ENCODE data around the gene TAOK2. TPM values are rescaled to one million over a fixed set of nuclear protein-coding genes. Genes with fewer than 3 reads are reported as not detected.
"Not testable (repeated sequence)": the region's sequence is repeated elsewhere in the genome, so short reads cannot be mapped to it uniquely, and the experiment has no call there.

TAOK2 gene
- total RNA-seq, 1 experiment from 2014 or later = 39.9 TPM

DNA sequence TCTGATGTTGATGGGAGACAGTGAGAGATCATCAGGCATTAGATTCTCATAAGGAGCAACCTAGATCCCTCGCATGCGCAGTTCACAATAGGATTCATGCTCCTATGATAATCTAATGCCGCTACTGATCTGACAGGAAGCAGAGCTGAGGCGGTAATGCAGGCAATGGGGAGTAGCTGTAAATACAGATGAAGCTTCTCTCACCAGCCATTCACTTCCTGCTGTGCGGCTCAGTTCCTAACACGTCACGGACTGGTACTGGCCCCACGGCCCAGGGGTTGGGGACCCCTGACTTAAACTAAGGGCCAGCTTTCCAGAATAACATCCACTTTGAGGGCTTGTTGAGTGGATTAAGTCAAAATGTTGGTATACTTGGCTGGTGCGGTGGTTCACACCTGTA is 14.4 kb upstream of the TAOK2 start:
- no peak overlapping the region for H3K4me3 ChIP-seq (ENCODE audit: insufficient read depth, low read depth, low read length)
- no peak for DNase-seq
- H3K36me3 ChIP-seq (replicated peaks; ENCODE audit: control insufficient read depth, insufficient read depth, low read length) = no peaks in the 10 kb centered on the region
- H3K27me3 ChIP-seq (ENCODE audit: control insufficient read depth, insufficient read depth, low read length) = no peaks in the 10 kb centered on the region

DNA sequence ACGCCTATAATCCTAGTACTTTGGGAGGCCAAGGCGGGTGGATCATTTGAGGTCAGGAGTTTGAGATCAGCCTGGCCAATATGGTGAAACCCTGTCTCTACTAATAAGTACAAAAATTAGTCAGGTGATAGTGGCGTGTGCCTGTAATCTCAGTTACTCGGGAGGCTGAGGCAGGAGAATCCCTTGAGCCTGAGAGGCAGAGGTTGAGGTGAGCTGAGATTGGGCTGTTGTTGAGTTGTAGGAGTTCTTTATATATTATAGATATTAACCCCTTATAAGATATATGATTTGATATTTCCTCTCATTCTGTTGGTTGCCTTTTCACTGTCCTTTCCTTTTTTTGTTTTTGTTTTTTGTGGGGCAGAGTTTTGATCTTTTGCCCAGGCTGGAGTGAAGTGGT is 13.8 kb upstream of the TAOK2 start:
- H3K36me3 ChIP-seq (replicated peaks; ENCODE audit: control insufficient read depth, insufficient read depth, low read length); H3K27me3 ChIP-seq (ENCODE audit: control insufficient read depth, insufficient read depth, low read length); H3K4me3 ChIP-seq (ENCODE audit: insufficient read depth, low read depth, low read length); DNase-seq: not testable (repeated sequence)

DNA sequence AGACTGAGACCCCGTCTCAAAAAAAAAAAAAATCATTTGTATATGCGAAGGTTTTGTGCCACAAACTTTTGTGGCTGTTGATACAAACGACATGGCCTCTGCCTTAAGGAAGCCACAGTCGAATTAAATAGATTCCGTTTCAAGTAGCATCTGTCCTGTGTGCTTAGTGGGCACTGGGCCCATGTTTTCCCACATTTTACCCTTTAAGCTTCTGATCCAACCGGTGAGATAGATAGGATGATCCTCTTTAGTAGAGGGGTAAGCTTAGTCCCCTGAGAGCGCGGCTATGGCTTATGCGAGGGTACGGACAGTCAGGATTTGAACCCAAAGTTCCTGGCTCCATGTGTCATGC is 12.6 kb upstream of the TAOK2 start:
- Histone ChIP-seq H3K4me3 (ENCODE audit: insufficient read depth, low read depth, low read length) (peak overlapping the region; percentile 80), H3K36me3 (replicated peaks; ENCODE audit: control insufficient read depth, insufficient read depth, low read length) (no peaks in the 10 kb centered on the region), H3K27me3 (ENCODE audit: control insufficient read depth, insufficient read depth, low read length) (no peaks in the 10 kb centered on the region)
- no peak for DNase-seq

DNA sequence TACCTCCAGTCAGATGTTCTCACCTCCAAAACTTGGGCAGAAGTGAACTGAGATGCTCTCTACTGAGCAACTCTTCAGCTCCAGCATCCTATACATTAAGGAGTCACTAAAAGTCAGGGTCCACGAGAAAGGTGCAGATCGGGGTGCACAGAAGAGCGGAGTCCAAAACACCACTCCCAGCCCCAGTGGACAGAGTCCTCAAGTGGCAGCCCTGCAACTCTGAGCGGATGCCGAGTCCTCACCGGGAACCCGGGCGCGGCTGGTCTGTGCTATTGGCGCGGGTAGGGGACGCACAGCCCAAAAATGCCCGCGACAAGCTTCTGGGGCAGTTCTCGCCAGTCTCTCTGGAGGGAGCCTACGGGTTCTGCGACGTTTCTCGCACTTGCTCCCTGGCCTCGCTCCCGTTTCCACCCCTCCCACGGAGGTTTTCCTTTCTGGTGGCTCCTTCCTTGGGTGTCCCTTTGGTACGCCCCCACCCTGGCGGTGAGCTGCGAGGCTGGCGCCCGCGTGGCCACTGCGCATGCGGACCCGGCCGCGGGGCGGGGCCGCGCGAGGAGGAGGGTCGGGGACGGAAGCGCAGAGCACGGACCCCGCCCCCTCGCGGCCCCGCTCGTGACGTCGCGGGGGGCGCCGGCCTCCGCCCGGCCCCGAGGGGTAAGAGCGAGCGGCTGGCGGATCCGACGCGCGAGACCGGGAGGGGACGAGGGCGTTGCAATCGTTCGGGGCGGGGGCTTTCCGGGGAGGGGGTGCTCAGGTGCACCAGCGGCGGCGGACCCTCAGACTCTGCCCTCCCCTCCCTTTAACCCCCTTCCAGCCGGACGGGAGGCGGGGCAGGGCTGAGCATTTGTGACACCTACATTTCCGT is 12.0 kb upstream of the TAOK2 start, which contains the start of gene TMEM219:
Gene TMEM219, plus strand, starts transcription at position 601 of the 865 bp plus-strand sequence. CDS start 1,065 bp downstream, outside the sequence.
- Histone ChIP-seq H3K36me3 (replicated peaks; ENCODE audit: control insufficient read depth, insufficient read depth, low read length) (no peaks in the 10 kb centered on the region), H3K27me3 (ENCODE audit: control insufficient read depth, insufficient read depth, low read length) (no peaks in the 10 kb centered on the region), H3K4me3 (ENCODE audit: insufficient read depth, low read depth, low read length) (peak within 1 kb of the TSS; percentile 80)
- peak; percentile 99 for DNase-seq

DNA sequence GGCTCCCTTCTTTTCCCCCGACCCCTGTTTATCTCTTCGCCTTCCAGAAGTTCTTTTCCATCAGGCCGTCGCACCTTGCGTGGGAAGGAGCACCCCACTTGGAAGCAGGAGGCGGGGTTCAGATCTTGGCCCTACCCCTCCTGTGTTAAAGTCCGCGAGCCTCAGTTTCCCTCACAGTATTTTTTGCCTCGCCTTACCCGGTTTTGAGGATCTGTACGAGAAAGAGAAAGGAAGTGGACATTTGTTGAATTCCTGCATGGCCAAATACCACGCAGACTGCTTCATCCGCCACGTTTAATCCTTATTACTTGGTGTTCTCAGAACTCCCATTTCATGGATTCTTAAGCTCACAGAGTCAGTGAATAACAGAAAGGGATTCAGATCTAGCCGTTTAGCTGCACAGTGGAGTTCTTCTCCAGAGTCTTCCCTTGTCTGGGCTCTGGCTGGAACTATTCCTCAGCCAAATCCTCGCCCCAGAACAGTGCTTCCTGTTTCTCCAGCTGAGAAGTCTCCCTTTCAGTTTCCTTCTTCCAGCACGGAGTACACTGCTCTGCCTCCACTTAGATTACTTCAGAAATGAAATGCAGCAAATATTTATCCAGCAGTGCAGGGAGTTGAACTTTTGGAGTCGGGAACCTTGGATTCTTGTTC is 11.2 kb upstream of the TAOK2 start:
- Histone ChIP-seq H3K36me3 (replicated peaks; ENCODE audit: control insufficient read depth, insufficient read depth, low read length) (no peaks in the 10 kb centered on the region), H3K4me3 (ENCODE audit: insufficient read depth, low read depth, low read length) (peak overlapping the region; percentile 80), H3K27me3 (ENCODE audit: control insufficient read depth, insufficient read depth, low read length) (no peaks in the 10 kb centered on the region)
- peak; percentile 56 for DNase-seq

DNA sequence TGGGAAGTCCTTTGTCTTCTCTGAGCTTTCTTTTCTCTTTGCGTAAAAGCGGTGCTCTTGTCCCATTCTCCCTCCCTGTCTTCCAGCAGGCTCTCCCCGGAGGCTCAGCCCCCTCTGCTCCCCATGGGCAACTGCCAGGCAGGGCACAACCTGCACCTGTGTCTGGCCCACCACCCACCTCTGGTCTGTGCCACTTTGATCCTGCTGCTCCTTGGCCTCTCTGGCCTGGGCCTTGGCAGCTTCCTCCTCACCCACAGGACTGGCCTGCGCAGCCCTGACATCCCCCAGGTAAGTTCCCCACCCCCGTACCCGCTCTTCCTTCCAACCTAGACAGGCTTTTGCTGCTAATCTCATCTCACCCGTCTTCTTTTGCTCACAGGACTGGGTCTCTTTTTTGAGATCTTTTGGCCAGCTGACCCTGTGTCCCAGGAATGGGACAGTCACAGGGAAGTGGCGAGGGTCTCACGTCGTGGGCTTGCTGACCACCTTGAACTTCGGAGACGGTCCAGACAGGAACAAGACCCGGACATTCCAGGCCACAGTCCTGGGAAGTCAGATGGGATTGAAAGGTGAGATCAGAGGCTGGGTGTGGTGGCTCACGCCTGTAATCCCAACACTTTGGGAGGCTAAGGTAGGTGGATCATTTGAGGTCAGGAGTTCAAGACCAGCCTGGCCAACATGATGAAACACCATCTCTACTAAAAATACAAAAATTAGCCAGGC is 10.5 kb upstream of the TAOK2 start:
- no peak overlapping the region for H3K4me3 ChIP-seq (ENCODE audit: insufficient read depth, low read depth, low read length)
- no peaks in the 10 kb centered on the region for H3K27me3 ChIP-seq (ENCODE audit: control insufficient read depth, insufficient read depth, low read length)
- peaks cover 3% of the 10 kb centered on the region; the same call in 1 of the 2 replicates for H3K36me3 ChIP-seq (replicated peaks; ENCODE audit: control insufficient read depth, insufficient read depth, low read length)
- DNase-seq = peak; percentile 43

DNA sequence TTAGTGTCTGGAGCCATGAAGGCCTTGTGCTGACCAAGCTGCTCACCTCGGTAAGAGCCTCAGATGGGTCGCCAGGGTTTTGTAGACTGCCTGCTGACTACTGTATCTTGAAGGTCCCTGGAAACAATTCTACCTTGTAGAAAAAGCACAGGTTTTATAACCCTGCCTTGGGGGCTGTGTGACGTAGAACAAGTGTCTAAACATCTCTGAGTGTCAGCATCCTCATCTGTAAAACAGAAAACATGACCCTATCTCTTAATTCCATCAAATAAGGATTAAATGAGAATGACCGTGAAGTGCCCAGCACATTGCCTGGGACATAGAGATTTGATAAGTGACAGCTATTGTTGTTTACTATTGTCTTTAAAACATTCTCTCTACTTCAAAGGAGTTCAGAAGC is 5.5 kb upstream of the TAOK2 start:
- Histone ChIP-seq H3K4me3 (ENCODE audit: insufficient read depth, low read depth, low read length) (no peak overlapping the region), H3K36me3 (replicated peaks; ENCODE audit: control insufficient read depth, insufficient read depth, low read length) (peaks cover 15% of the 10 kb centered on the region), H3K27me3 (ENCODE audit: control insufficient read depth, insufficient read depth, low read length) (peaks cover 3% of the 10 kb centered on the region)
- DNase-seq = no peak

DNA sequence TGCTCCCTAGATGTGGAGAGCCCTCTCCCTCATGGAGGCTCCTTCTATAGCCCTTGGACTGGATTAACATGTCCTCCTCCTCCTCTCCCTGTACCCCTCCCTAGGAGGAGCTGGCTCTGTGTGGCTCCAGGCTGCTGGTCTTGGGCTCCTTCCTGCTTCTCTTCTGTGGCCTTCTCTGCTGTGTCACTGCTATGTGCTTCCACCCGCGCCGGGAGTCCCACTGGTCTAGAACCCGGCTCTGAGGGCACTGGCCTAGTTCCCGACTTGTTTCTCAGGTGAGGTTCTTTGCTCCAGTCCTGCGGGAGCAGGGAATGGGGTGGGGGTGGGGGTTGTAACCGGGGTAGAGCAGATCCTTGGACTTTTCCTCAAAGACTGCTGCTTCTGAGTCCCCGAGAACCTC is 2.4 kb upstream of the TAOK2 start:
- Histone ChIP-seq H3K36me3 (replicated peaks; ENCODE audit: control insufficient read depth, insufficient read depth, low read length) (peaks cover 15% of the 10 kb centered on the region), H3K4me3 (ENCODE audit: insufficient read depth, low read depth, low read length) (no peak overlapping the region), H3K27me3 (ENCODE audit: control insufficient read depth, insufficient read depth, low read length) (peaks cover 3% of the 10 kb centered on the region)
- no peak for DNase-seq

DNA sequence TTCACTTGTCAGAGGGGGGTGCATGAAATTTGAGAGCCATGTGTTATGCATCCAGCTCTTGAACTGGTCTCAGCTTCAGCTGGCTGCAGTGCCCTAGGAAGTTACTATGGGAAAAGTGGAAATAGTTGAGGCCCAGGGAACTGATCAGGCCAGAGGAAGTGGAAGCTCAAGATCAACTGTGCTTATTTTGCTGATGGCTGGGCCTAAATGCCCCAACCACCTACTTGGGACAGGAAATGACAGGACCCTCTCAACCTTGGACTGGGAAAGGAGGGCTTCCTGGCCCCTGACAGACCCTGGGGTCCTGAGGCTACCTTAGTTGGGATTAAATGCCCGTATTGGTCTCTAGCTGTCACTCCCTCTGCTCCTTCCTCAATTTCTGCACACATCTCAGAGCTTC is 1.2 kb upstream of the TAOK2 start:
- Histone ChIP-seq H3K27me3 (ENCODE audit: control insufficient read depth, insufficient read depth, low read length) (peaks cover 3% of the 10 kb centered on the region), H3K4me3 (ENCODE audit: insufficient read depth, low read depth, low read length) (no peak overlapping the region), H3K36me3 (replicated peaks; ENCODE audit: control insufficient read depth, insufficient read depth, low read length) (peaks cover 15% of the 10 kb centered on the region)
- DNase-seq = no peak

DNA sequence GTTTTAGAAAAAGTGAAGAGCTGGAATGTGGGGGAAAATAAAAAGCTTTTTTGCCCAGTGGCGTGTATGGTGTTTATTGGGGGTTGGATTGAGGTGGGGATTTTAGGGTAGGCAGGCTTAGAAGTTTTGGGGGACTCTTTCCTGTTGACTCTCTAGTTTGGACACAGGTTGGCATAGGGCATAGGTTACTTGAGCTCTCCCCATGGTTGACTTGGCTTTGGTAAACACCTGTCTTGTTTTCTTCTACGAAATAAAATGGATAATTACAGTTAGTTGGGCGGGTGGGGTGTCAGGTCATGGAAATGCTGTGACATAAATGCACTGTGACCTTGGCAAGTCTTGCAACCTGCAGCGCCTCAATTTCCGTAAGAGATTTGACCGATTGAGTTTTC is 680 bp upstream of the TAOK2 start:
- Histone ChIP-seq H3K36me3 (replicated peaks; ENCODE audit: control insufficient read depth, insufficient read depth, low read length) (peaks cover 16% of the 10 kb centered on the region), H3K27me3 (ENCODE audit: control insufficient read depth, insufficient read depth, low read length) (peaks cover 3% of the 10 kb centered on the region), H3K4me3 (ENCODE audit: insufficient read depth, low read depth, low read length) (no peak overlapping the region)
- no peak for DNase-seq

DNA sequence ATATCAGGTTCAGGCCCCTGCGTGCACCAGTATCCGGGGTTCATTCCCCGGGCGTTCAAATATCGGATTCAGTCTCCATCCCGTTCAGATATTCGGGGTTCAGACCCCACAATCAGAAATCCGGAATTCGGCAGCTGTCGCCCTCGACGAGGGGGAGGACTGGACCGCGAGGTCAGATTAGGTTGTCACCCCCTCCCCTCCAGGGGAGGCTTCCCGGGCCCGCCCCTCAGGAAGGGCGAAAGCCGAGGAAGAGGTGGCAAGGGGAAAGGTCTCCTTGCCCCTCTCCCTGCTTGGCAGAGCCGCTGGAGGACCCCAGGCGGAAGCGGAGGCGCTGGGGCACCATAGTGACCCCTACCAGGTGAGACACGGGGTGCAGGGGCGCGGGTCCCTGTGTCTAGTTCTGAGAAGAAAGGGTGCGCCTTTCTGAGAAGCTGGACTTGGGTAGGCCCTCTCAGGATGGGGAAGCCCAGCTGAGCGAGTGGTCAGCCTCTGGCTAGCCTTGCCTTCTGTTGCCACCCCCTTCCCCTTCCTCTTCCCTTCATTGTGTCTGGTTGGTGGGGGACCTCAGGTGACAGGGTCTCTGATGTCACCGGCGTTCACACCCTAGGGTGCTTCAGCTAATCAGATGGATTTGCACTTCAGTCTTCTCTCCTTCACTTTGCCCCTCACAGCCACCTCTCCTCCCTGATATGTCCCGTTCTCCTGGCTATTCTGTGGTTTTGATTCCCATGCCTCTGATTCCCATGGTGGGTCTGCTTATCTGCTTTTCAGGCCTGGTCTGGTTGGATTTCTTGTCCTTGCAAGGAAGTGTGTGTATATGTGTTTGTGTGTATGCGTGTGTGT is 844 bp downstream of the TAOK2 start:
- Histone ChIP-seq H3K36me3 (replicated peaks; ENCODE audit: control insufficient read depth, insufficient read depth, low read length) (peaks cover 23% of the 10 kb centered on the region), H3K27me3 (ENCODE audit: control insufficient read depth, insufficient read depth, low read length) (peaks cover 3% of the 10 kb centered on the region), H3K4me3 (ENCODE audit: insufficient read depth, low read depth, low read length) (peak overlapping the region; percentile 90)
- peak; percentile 90 for DNase-seq

DNA sequence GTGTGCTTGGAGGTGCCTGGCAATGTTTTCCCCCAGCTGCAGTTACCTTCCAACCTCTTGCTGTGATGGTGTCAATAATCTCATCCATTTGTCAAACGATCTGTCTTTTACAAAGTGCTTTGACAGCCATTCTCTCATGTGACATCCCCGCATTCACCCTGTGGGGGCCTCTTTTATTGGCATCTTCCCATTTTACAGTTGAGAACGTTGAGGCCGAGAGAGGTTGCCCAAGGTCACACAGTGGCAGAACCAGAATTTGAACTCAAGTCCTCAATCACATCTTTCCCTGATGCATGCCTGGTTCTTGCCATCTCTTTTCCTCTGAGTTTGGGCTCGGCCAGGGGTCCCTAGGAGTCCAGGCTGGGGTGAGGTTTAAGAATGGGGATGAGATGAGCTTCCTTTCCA is 1.5 kb downstream of the TAOK2 start:
- Histone ChIP-seq H3K27me3 (ENCODE audit: control insufficient read depth, insufficient read depth, low read length) (peaks cover 3% of the 10 kb centered on the region), H3K4me3 (ENCODE audit: insufficient read depth, low read depth, low read length) (peak overlapping the region; percentile 90; the same call in 1 of the 2 replicates), H3K36me3 (replicated peaks; ENCODE audit: control insufficient read depth, insufficient read depth, low read length) (peaks cover 26% of the 10 kb centered on the region)
- DNase-seq = peak; percentile 28

DNA sequence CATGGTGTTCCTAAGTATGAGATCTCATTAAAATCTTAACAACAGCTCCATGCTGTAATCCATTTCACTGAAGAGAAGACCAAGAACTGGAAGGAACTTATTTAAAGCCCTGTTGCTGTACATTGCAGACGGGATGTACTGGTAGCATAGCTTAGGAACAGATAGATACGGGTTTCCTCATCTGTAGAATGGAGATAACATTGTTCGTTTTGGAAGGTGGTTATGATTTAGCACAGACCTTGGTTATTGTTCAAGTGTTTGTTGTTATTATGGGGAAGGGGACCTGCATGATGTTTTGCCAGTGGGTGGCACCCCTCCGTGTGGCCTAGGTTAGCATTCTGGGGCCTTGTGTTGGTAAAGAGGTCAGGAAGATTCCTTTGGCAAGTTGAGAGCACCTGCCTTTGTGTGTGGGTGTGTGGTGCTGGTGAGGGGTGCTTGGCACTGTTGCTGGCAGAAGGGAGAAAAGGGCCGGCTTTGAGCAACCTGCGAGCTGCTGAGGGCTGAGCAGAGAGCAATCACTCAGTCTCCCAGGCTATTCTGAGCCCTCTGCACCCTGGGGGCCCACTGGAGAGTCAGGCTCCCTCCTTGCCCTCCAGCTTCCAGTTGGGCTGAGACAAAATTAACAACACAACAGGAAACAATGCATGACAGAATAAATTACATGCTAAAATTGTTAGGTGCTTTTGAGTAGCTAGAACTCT is 2.3 kb downstream of the TAOK2 start:
- Histone ChIP-seq H3K27me3 (ENCODE audit: control insufficient read depth, insufficient read depth, low read length) (peaks cover 3% of the 10 kb centered on the region), H3K36me3 (replicated peaks; ENCODE audit: control insufficient read depth, insufficient read depth, low read length) (peaks cover 30% of the 10 kb centered on the region), H3K4me3 (ENCODE audit: insufficient read depth, low read depth, low read length) (no peak overlapping the region)
- DNase-seq = peak; percentile 66

All from H7 (cell line).